Activated T-helper 1 cell treated with anti-CD3 and anti-CD28 coated beads, Interleukin-2, amount 50 U/mL, for 16 hours (primary cell): Measurements from ENCODE around the gene BRME1.

Experiments used
- DNase-seq, 2 donors: peaks; one replicate each; pipeline ENCODE4 v3.0.0-alpha.2; 2020; ENCODE audit warnings: low read depth in 1 of 2, low spot score in 1 of 2

BRME1 gene

GRCh38 chr19:13847407-13848339 lies 58.2 kb downstream of the BRME1 start:
- peak; percentile 62 to 72 for DNase-seq

- peak; percentile 88 to 90 for DNase-seq
Observed at GRCh38 chr19:13846557-13847406, 59.1 kb downstream of the BRME1 start.

GRCh38 chr19:13844130-13844631 lies 61.7 kb downstream of the BRME1 start:
- DNase-seq: no peak

GRCh38 chr19:13843104-13843921 lies 62.6 kb downstream of the BRME1 start:
- DNase-seq: no peak

GRCh38 chr19:13842291-13843103 lies 63.4 kb downstream of the BRME1 start:
- peak in 1 of 2 donors; percentile 56 for DNase-seq

GRCh38 chr19:13841962-13842290 lies 64.0 kb downstream of the BRME1 start:
- DNase-seq: no peak

- DNase-seq: no peak
Observed at GRCh38 chr19:13841086-13841961, 64.6 kb downstream of the BRME1 start.

GRCh38 chr19:13840305-13841085 lies 65.4 kb downstream of the BRME1 start:
- no peak for DNase-seq

- DNase-seq: no peak
Observed at GRCh38 chr19:13839938-13840304, 66.0 kb downstream of the BRME1 start.

- peak in 1 of 2 donors; percentile 78 for DNase-seq
Observed at GRCh38 chr19:13839130-13839937, 66.6 kb downstream of the BRME1 start.

- no peak for DNase-seq
Observed at GRCh38 chr19:13838435-13839129, 67.3 kb downstream of the BRME1 start.

GRCh38 chr19:13835791-13836723 lies 69.9 kb downstream of the BRME1 start:
- DNase-seq: no peak

- no peak for DNase-seq
Observed at GRCh38 chr19:13834244-13835069, 71.5 kb downstream of the BRME1 start.

- peak; percentile 81 to 88 for DNase-seq
Observed at GRCh38 chr19:13833330-13834243, 72.3 kb downstream of the BRME1 start.
